ENCODE results near the gene ATP13A4.

ATP13A4 gene

DNA sequence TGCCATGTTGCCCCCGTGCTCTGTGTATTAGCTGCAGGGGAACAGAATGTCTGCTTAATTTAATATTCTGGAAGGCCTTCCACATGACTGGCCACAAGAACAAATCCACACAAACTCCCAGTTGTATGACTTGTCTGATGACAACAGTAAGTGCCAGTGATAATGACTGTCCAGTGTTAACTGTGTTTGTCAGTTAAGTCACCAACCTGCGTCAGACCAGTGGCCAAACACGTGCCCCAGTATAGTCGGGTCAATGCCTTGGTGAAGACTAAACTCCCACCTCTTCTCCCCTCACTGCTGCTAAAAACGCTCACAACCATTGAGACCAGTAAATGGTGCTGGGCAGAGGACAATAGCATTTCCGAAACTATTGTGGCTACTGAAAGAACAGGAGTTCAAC, 166.3 kb downstream of the ATP13A4 start:
- no peaks in the 10 kb centered on the region for H3K9me3 ChIP-seq (ENCODE audit: low read length)
- no peaks in the 10 kb centered on the region for H3K4me1 ChIP-seq (ENCODE audit: insufficient read depth, low read length)
- H3K4me3 ChIP-seq (ENCODE audit: low read depth in 1 of 2, low read length in 2 of 2), result no peak overlapping the region
- H3K36me3 ChIP-seq (ENCODE audit: insufficient read depth, low read length), result no peaks in the 10 kb centered on the region
- H3K27me3 ChIP-seq (ENCODE audit: control insufficient read depth in 1 of 2, insufficient read depth in 2 of 2, low read length in 2 of 2), result no peaks in the 10 kb centered on the region
- no peak overlapping the region for H3K9ac ChIP-seq (ENCODE audit: low read length)
- H3K27ac ChIP-seq (ENCODE audit: low read depth, low read length), result no peak overlapping the region

DNA sequence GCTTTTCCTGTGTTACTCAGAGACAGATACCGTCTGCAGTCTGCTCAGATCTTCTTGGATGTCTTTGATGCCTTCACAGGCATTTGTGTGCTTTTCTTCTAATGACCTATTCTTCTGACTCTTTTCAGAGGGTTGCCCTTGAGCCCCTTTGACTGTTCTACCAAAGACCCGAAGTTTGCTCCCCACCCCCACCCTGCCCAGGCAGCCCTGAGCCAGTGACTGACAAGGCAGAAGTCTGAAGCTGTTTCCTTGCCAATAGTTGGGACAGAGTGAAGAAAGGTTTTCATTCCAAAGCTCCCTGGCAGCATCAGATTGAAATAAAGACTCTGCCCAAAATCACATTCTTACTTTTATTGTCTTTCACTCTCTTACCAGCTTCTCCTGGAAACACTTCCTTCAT, 167.1 kb downstream of the ATP13A4 start:
- H3K27ac ChIP-seq (ENCODE audit: low read depth, low read length), result no peak overlapping the region
- H3K27me3 ChIP-seq (ENCODE audit: control insufficient read depth in 1 of 2, insufficient read depth in 2 of 2, low read length in 2 of 2), result no peaks in the 10 kb centered on the region
- no peak overlapping the region for H3K9ac ChIP-seq (ENCODE audit: low read length)
- no peak overlapping the region for H3K4me3 ChIP-seq (ENCODE audit: low read depth in 1 of 2, low read length in 2 of 2)
- H3K4me1 ChIP-seq (ENCODE audit: insufficient read depth, low read length), result no peaks in the 10 kb centered on the region
- H3K9me3 ChIP-seq (ENCODE audit: low read length), result no peaks in the 10 kb centered on the region
- H3K36me3 ChIP-seq (ENCODE audit: insufficient read depth, low read length), result no peaks in the 10 kb centered on the region

DNA sequence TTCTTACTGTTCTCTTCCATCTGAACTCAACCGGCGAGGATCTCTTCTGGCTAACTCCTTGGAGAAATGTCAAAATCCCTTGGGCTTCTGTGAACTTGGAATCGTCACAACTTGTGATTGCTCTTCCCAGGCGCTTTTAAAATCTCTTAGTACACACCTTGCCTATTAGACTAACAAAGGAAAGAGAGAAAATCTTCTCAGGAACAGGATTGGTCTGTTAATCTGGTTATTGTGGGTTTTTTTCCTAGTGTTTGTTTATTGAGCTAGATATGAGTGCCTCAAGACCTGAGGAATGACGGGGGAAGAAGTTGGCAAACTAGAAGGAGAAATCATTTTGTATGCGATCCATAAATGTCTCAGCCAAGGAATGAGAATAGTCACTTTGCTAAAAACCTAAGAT, 176.0 kb downstream of the ATP13A4 start, which contains the start of gene ATP13A5:
Gene ATP13A5, minus strand, starts transcription at position 48 of the 400 bp plus-strand sequence. Its CDS starts 28 bp downstream, at position 20.
- Histone ChIP-seq H3K9me3 (ENCODE audit: low read length) (no peaks in the 10 kb centered on the region), H3K4me1 (ENCODE audit: insufficient read depth, low read length) (no peaks in the 10 kb centered on the region), H3K27ac (ENCODE audit: low read depth, low read length) (no peak within 1 kb of the TSS), H3K4me3 (ENCODE audit: low read depth in 1 of 2, low read length in 2 of 2) (no peak within 1 kb of the TSS), H3K27me3 (ENCODE audit: control insufficient read depth in 1 of 2, insufficient read depth in 2 of 2, low read length in 2 of 2) (no peaks in the 10 kb centered on the region), H3K9ac (ENCODE audit: low read length) (no peak within 1 kb of the TSS), H3K36me3 (ENCODE audit: insufficient read depth, low read length) (no peaks in the 10 kb centered on the region)

DNA sequence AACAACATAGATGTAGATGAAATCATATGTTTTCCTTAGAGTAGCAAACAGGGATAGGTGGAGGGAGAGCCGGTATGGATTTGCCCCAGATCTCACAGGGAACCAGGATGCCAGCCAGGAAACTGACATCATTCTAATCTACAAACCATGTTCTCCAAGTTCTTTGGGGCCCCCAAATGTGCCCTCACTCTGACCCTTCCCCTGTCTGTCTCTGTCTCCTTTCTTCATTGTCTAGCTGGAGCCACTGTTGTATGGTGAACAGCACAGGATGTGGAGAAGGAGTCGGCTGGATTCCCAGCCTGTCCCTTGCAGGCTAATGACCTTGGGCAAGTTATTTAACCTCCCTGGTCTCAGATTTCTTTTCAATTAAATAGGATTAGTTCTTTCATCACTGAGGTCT, 177.1 kb downstream of the ATP13A4 start:
- Histone ChIP-seq H3K4me3 (ENCODE audit: low read depth in 1 of 2, low read length in 2 of 2) (no peak overlapping the region), H3K27ac (ENCODE audit: low read depth, low read length) (no peak overlapping the region), H3K4me1 (ENCODE audit: insufficient read depth, low read length) (no peaks in the 10 kb centered on the region), H3K27me3 (ENCODE audit: control insufficient read depth in 1 of 2, insufficient read depth in 2 of 2, low read length in 2 of 2) (no peaks in the 10 kb centered on the region), H3K9ac (ENCODE audit: low read length) (no peak overlapping the region), H3K9me3 (ENCODE audit: low read length) (no peaks in the 10 kb centered on the region), H3K36me3 (ENCODE audit: insufficient read depth, low read length) (no peaks in the 10 kb centered on the region)

DNA sequence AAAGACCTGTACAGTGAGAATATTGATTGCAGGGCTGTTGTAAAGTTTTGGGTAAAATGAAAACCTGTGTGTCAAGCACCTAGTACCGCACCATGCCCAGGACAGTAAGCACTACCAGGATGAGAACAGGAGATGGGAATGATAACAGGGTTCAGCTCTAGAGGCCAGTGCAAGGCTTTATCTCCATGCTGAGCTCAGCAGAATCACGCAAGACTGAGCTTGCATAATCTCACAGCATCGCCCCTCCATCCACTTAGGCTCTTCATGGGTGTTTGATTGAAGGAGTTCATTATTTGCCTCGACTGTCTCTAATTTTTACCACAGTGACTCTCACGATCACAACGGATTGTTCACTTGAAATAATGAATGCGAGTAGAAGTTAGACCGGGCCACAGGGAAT, 179.1 kb downstream of the ATP13A4 start:
- no peak overlapping the region for H3K4me3 ChIP-seq (ENCODE audit: low read depth in 1 of 2, low read length in 2 of 2)
- no peak overlapping the region for H3K27ac ChIP-seq (ENCODE audit: low read depth, low read length)
- H3K9me3 ChIP-seq (ENCODE audit: low read length), result no peaks in the 10 kb centered on the region
- no peak overlapping the region for H3K9ac ChIP-seq (ENCODE audit: low read length)
- H3K36me3 ChIP-seq (ENCODE audit: insufficient read depth, low read length), result no peaks in the 10 kb centered on the region
- no peaks in the 10 kb centered on the region for H3K27me3 ChIP-seq (ENCODE audit: control insufficient read depth in 1 of 2, insufficient read depth in 2 of 2, low read length in 2 of 2)
- H3K4me1 ChIP-seq (ENCODE audit: insufficient read depth, low read length), result no peaks in the 10 kb centered on the region

DNA sequence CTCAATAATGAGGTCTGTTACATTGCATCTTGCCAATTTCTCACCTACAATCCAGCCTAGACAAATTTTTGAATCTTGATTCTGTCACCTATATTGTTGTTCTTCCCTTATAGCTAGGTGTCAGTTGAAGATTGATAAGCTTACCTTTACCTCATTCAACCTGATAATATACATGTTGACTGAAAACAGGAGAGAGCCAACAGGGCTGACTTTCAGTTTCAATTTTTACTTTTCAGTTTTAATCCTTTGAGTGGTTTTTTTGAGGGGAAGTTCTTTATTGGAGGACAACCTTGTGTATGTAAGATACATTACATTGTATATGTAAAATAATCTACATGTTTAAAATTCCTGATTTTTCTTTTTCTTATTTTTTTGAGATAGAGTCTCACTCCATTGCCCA, 181.9 kb downstream of the ATP13A4 start:
- no peaks in the 10 kb centered on the region for H3K4me1 ChIP-seq (ENCODE audit: insufficient read depth, low read length)
- H3K9ac ChIP-seq (ENCODE audit: low read length), result no peak overlapping the region
- no peak overlapping the region for H3K27ac ChIP-seq (ENCODE audit: low read depth, low read length)
- no peak overlapping the region for H3K4me3 ChIP-seq (ENCODE audit: low read depth in 1 of 2, low read length in 2 of 2)
- no peaks in the 10 kb centered on the region for H3K9me3 ChIP-seq (ENCODE audit: low read length)
- no peaks in the 10 kb centered on the region for H3K36me3 ChIP-seq (ENCODE audit: insufficient read depth, low read length)
- no peaks in the 10 kb centered on the region for H3K27me3 ChIP-seq (ENCODE audit: control insufficient read depth in 1 of 2, insufficient read depth in 2 of 2, low read length in 2 of 2)

DNA sequence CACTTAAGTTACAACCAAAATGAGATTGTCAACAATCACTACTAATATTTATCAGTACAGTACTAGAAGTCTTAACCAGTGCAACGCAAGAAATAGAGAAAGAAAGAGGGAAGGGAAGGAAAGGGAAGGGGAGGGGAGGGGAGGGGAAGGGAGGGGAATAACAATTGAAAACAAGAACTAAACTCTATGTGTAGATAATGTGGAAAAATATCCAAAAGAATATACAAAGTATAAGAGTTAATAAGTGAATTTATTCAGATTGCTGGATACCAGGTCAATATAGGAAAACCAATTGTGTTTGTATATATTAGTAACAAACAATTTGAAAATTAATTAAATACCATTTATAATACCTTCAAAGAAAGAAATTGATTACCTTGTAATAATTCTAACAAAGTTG, 186.8 kb downstream of the ATP13A4 start:
- H3K9me3 ChIP-seq (ENCODE audit: low read length), result no peaks in the 10 kb centered on the region
- no peaks in the 10 kb centered on the region for H3K36me3 ChIP-seq (ENCODE audit: insufficient read depth, low read length)
- H3K4me1 ChIP-seq (ENCODE audit: insufficient read depth, low read length), result no peaks in the 10 kb centered on the region
- H3K27ac ChIP-seq (ENCODE audit: low read depth, low read length), result no peak overlapping the region
- no peak overlapping the region for H3K9ac ChIP-seq (ENCODE audit: low read length)
- no peaks in the 10 kb centered on the region for H3K27me3 ChIP-seq (ENCODE audit: control insufficient read depth in 1 of 2, insufficient read depth in 2 of 2, low read length in 2 of 2)
- no peak overlapping the region for H3K4me3 ChIP-seq (ENCODE audit: low read depth in 1 of 2, low read length in 2 of 2)

DNA sequence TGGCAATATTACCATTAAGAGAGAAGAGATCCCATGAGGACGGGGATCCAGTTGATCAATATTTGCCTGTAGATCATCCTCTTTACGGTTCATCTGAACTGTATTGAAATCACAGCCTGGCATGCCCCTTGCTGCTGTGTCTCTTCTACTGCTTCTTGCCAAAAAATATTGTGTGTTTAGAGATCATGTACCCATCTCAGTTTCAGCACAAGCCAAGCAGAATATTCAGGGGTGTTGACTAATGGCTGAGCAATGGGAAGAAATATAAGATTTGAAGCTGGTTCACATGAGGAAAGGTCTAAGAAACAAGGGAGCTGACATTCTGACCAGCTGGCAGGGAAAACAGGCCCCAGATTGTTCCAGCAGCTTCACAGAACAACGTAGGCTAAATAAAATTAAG, 197.4 kb downstream of the ATP13A4 start:
- no peak overlapping the region for H3K9ac ChIP-seq (ENCODE audit: low read length)
- H3K4me3 ChIP-seq (ENCODE audit: low read depth in 1 of 2, low read length in 2 of 2), result no peak overlapping the region
- no peak overlapping the region for H3K27ac ChIP-seq (ENCODE audit: low read depth, low read length)
- H3K36me3 ChIP-seq (ENCODE audit: insufficient read depth, low read length), result no peaks in the 10 kb centered on the region
- H3K27me3 ChIP-seq (ENCODE audit: control insufficient read depth in 1 of 2, insufficient read depth in 2 of 2, low read length in 2 of 2), result no peaks in the 10 kb centered on the region
- no peaks in the 10 kb centered on the region for H3K9me3 ChIP-seq (ENCODE audit: low read length)
- no peaks in the 10 kb centered on the region for H3K4me1 ChIP-seq (ENCODE audit: insufficient read depth, low read length)

DNA sequence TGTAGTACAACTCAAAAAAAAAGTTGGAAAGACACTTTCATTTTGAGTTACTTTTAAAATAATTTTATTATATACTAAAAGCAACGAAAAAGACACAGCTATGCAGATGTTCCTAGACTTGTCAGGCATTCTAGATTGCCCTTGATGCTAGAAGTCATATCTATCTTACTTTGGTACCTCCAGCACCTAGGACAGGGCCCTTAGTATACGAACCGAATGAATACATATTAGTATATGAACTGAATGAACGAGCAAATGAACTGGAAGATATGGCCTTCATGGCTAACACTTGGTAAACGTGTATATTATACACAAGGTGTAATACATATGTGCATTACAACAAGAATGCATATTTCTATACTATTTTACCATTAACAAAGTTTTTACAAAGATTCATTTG, 200.3 kb downstream of the ATP13A4 start:
- Histone ChIP-seq H3K4me3 (ENCODE audit: low read depth in 1 of 2, low read length in 2 of 2) (no peak overlapping the region), H3K27ac (ENCODE audit: low read depth, low read length) (no peak overlapping the region), H3K4me1 (ENCODE audit: insufficient read depth, low read length) (no peaks in the 10 kb centered on the region), H3K27me3 (ENCODE audit: control insufficient read depth in 1 of 2, insufficient read depth in 2 of 2, low read length in 2 of 2) (no peaks in the 10 kb centered on the region), H3K9ac (ENCODE audit: low read length) (no peak overlapping the region), H3K9me3 (ENCODE audit: low read length) (no peaks in the 10 kb centered on the region), H3K36me3 (ENCODE audit: insufficient read depth, low read length) (no peaks in the 10 kb centered on the region)
